ENCODE measurements around the gene OGFRL1.

Gene OGFRL1

GRCh38 chr6:71342772-71343171 is 54.2 kb downstream of the OGFRL1 start:
- H3K27ac ChIP-seq (ENCODE audit: low read depth, low read length, poor library complexity, severe bottlenecking), result no peak overlapping the region
- no peaks in the 10 kb centered on the region for H4K20me1 ChIP-seq (ENCODE audit: insufficient read depth, low read length)
- no peak overlapping the region for H3K9ac ChIP-seq (ENCODE audit: low read length)
- TF ChIP-seq CTCF (IDR thresholded peaks at IDR 0.05; ENCODE audit: low read length) (no peak), EZH2 (IDR thresholded peaks at IDR 0.05; ENCODE audit: borderline replicate concordance, low read length) (no peak)
- no peaks in the 10 kb centered on the region for H3K4me1 ChIP-seq (ENCODE audit: insufficient read depth, low read length, severe bottlenecking)
- no peaks in the 10 kb centered on the region for H3K9me2 ChIP-seq (ENCODE audit: low read depth, low read length)
- no peak overlapping the region for H2AFZ ChIP-seq (ENCODE audit: low read length)
- H3K36me3 ChIP-seq (ENCODE audit: insufficient read depth, low read length), result no peaks in the 10 kb centered on the region
- no peaks in the 10 kb centered on the region for H3K27me3 ChIP-seq (ENCODE audit: insufficient read depth, low read length)
- no peak overlapping the region for H3K4me3 ChIP-seq (ENCODE audit: low read depth, low read length, poor library complexity, severe bottlenecking)
- no peaks in the 10 kb centered on the region for H3F3A ChIP-seq (ENCODE audit: insufficient read depth, low read length)
- H3K79me2 ChIP-seq (ENCODE audit: insufficient read depth, low read length), result no peaks in the 10 kb centered on the region
- no peaks in the 10 kb centered on the region for H3K9me3 ChIP-seq (ENCODE audit: low read length)
- no peak overlapping the region for H3K4me2 ChIP-seq (ENCODE audit: low read length)

GRCh38 chr6:71345476-71346333 is 57.1 kb downstream of the OGFRL1 start:
- Histone ChIP-seq H2AFZ (ENCODE audit: low read length) (no peak overlapping the region), H3K27ac (ENCODE audit: low read depth, low read length, poor library complexity, severe bottlenecking) (no peak overlapping the region), H3K9me2 (ENCODE audit: low read depth, low read length) (no peaks in the 10 kb centered on the region), H4K20me1 (ENCODE audit: insufficient read depth, low read length) (no peaks in the 10 kb centered on the region), H3K27me3 (ENCODE audit: insufficient read depth, low read length) (no peaks in the 10 kb centered on the region), H3K36me3 (ENCODE audit: insufficient read depth, low read length) (no peaks in the 10 kb centered on the region), H3F3A (ENCODE audit: insufficient read depth, low read length) (no peaks in the 10 kb centered on the region), H3K9ac (ENCODE audit: low read length) (no peak overlapping the region), H3K9me3 (ENCODE audit: low read length) (no peaks in the 10 kb centered on the region), H3K4me1 (ENCODE audit: insufficient read depth, low read length, severe bottlenecking) (no peaks in the 10 kb centered on the region), H3K4me3 (ENCODE audit: low read depth, low read length, poor library complexity, severe bottlenecking) (no peak overlapping the region), H3K79me2 (ENCODE audit: insufficient read depth, low read length) (no peaks in the 10 kb centered on the region), H3K4me2 (ENCODE audit: low read length) (no peak overlapping the region)
- TF ChIP-seq CTCF (IDR thresholded peaks at IDR 0.05; ENCODE audit: low read length) (no peak), EZH2 (IDR thresholded peaks at IDR 0.05; ENCODE audit: borderline replicate concordance, low read length) (no peak)

- Histone ChIP-seq H3K9me2 (ENCODE audit: low read depth, low read length) (no peaks in the 10 kb centered on the region), H3K4me1 (ENCODE audit: insufficient read depth, low read length, severe bottlenecking) (no peaks in the 10 kb centered on the region), H3K27ac (ENCODE audit: low read depth, low read length, poor library complexity, severe bottlenecking) (no peak overlapping the region), H3K27me3 (ENCODE audit: insufficient read depth, low read length) (no peaks in the 10 kb centered on the region), H3F3A (ENCODE audit: insufficient read depth, low read length) (no peaks in the 10 kb centered on the region), H2AFZ (ENCODE audit: low read length) (no peak overlapping the region), H3K4me3 (ENCODE audit: low read depth, low read length, poor library complexity, severe bottlenecking) (no peak overlapping the region), H3K4me2 (ENCODE audit: low read length) (no peak overlapping the region), H3K9ac (ENCODE audit: low read length) (no peak overlapping the region), H3K79me2 (ENCODE audit: insufficient read depth, low read length) (no peaks in the 10 kb centered on the region), H4K20me1 (ENCODE audit: insufficient read depth, low read length) (no peaks in the 10 kb centered on the region), H3K9me3 (ENCODE audit: low read length) (no peaks in the 10 kb centered on the region), H3K36me3 (ENCODE audit: insufficient read depth, low read length) (no peaks in the 10 kb centered on the region)
- TF ChIP-seq EZH2 (IDR thresholded peaks at IDR 0.05; ENCODE audit: borderline replicate concordance, low read length), result no peak
- TF ChIP-seq CTCF (IDR thresholded peaks at IDR 0.05; ENCODE audit: low read length), result no peak
Measured at GRCh38 chr6:71346334-71346694, 57.7 kb downstream of the OGFRL1 start.
